Fibroblast of gingiva (primary cell): ENCODE measurements around the gene SREBF2.

Source experiments
- DNase-seq: peaks from one replicate; pipeline ENCODE4 v3.0.0-alpha.2; 2011; ENCODE audit warnings: low read depth

The SREBF2 gene

GRCh38 chr22:41922328-41922727, 89.4 kb downstream of the SREBF2 start:
- DNase-seq, result no peak

- no peak for DNase-seq
These were observed 90.2 kb downstream of the SREBF2 start for GRCh38 chr22:41922940-41923594.

DNA sequence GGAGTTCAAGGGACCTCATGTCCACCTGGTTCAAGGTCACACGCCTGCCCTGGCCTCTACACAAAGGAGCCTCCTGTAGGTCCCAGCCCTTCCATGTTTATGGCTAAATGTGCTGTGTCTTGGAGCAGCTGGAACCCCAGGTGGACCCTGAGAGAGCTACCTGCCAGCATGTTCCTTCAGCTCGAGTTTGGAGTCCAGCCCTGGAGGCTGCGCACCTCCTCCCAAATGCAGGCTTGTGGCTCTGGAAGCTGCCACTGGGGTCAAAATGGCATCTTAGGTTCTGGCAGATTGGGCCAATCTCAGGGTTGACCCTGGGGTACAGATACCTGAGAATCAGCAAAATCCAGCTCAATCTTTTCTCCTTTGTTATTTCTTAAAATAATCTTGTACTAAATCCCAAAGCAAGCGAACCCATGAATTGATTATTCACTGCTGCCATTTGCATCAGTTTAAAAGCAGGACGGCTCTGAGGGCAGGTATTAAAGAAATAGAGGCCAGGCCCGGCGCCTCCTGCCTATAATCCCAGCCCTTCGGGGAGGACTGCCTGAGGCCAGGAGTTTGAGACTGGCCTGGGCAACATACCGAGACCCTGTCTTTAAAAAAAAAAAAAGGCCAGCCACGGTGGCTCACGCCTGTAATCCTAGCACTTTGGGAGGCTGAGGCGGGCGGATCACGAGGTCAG, 90.8 kb downstream of the SREBF2 start:
- DNase-seq, result no peak

DNA sequence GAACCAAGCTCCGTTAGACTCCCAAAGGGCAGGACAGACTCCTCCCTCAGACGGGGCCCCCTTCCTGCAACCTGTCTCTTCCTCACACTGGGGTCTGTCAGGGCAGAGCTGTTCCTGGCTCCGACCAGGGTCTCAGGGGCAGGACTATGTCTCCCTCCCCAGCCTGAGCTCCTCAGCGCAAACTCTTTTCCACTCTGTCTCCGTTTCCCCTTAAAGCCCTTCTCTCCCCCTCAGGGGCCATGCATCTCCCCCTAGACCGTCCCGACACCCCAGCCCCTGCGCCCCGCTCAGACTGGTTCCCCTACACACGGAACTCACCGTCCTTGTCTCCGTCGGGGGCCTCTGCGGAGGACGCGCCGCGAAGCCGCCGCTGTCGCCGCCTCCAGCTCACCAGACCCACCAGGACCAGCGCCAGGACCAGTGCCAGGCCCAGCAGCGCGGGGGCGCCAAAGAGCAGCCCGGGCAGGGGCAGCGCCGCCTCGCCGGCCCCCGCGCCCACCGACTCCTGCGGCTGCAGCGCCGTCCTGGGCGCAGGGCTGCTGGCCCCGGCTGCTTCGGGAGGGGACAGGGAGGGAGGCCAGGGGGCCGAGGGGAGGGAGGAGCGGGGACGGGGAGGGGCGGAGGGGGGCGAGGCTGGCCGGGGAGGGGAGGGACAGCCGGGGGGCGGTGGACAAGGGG, 93.0 kb downstream of the SREBF2 start:
- DNase-seq, result peak; percentile 26

DNA sequence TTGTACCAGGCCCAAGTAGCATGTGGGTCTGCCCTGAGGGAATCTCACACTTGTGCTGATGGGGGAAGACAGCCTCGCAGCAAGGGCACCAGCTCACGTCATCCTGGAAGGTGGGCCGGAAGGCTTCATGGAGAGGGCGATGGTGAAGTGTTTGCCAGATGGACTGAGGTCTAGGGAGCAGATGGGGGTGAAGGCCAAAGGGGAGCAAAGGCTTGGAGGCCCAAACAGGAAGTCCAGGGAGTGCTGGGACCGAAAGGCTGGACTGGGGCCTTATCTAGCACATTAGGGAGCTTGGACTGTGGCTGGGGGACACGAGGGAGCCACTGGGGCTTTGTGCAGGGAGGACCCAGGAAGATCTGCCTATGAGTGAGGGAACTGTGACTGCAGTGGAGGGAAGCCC, 94.9 kb downstream of the SREBF2 start:
- no peak for DNase-seq

GRCh38 chr22:41928593-41929417, 95.9 kb downstream of the SREBF2 start:
- DNase-seq, result no peak

DNA sequence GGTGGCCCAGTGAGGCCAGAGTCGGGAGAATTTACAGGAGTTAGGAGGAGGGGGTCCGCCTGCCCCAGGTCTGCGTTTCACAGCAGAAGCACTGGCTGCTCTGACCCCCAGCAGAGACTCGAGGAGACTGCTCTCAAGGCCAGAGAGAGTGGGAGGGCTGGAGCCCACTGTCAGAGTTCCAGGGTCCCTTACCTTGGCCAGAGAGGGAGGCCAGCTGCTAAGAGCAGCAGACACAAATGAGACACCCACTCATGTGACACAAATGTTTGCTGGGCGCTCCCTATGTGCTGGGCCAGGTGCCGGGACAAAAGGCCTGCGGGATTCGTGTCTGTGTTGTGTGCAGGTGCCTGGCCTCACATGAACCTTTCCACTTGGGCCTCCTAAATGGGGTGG, 96.5 kb downstream of the SREBF2 start:
- no peak for DNase-seq

DNA sequence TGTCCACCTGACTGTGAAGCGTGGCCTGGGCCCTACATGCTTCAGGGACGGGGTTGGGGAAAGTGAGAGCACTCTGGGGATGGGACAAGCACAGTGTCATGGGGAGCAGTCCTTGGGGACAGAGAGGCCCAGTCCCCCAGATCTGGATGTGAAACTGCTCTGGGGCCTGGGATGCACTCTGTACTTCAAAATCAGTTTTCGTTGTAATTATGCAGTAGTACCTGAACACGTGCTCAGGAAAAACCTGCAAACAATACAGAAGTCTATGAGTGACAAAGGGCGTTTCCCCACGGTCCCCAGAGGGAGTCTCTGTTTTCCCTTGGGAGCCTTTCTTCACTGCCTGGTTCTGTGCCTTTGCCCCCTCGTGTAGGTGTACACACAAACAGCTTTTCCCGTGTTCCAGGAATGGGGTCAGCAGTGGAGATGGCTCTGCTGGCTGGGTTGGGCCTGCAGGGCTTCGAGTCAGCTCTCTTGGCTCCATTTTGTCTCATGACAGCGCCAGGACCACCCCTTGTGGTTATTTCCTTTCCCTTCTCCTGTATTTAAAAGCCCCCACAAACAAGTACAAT, 98.9 kb downstream of the SREBF2 start:
- no peak for DNase-seq

DNA sequence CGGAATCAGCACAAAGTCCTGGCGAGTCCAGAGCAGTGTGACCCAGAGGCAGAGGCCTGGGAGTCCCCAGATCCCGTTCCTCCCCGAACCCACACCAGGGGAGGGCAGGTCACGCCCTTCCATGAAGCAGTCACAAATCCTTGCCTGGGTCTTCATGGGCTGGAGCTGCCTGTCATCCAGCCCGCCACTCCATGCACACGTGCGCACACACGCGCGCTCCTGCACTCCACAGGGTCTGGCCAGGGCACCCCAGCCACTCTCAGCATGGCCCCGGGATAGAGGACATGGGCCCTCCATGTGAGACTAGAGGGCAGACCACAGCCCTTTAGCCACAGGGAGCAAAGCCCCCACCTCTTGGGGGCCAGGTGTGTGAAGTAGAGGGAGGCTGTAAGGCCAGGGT, 99.4 kb downstream of the SREBF2 start:
- no peak for DNase-seq

DNA sequence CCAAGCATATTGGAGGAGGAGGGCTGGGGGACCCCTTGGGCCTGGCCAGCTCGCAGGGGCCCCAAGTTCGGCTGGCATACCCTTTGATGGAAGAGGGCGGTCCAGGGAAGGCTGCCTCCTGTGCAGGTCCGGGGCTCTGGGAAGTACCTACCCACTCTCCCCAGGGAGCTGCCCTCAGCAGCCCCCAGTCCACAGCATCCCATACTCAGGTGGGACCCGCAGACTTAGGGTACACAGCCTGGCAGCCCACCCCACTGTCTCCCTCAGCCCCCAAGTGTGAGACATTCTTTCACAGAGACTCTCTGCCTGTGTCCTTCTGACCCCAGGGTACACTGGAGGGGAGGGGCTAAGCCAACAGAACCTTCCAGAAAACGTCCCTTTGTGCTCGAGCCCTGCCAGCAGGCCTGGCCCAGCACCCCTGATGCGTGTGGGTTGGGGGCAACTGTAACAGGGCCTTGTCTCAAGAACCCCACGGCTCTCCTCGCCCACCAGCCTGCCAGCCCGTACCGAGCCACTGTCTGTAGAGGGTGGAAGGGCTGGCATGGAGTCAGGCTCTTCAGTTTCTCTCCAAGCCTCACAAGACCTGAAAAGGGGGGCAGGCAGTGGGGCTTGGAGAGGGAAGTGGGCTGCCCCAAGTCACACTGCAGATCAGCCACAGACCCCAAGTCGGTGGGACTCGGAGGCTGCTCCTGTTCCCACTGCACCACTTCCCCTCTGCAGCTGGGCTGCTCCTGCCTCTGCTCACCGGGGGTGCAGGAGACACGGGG, 100.7 kb downstream of the SREBF2 start:
- DNase-seq, result no peak

GRCh38 chr22:41934284-41935014, 101.5 kb downstream of the SREBF2 start:
- no peak for DNase-seq

GRCh38 chr22:41935015-41935351, 102.1 kb downstream of the SREBF2 start:
- no peak for DNase-seq

- DNase-seq, result no peak
These were observed 102.6 kb downstream of the SREBF2 start for GRCh38 chr22:41935509-41935908.

GRCh38 chr22:41936894-41937169, 103.9 kb downstream of the SREBF2 start:
- no peak for DNase-seq

- no peak for DNase-seq
These were observed 107.3 kb downstream of the SREBF2 start for GRCh38 chr22:41939981-41940831.

DNA sequence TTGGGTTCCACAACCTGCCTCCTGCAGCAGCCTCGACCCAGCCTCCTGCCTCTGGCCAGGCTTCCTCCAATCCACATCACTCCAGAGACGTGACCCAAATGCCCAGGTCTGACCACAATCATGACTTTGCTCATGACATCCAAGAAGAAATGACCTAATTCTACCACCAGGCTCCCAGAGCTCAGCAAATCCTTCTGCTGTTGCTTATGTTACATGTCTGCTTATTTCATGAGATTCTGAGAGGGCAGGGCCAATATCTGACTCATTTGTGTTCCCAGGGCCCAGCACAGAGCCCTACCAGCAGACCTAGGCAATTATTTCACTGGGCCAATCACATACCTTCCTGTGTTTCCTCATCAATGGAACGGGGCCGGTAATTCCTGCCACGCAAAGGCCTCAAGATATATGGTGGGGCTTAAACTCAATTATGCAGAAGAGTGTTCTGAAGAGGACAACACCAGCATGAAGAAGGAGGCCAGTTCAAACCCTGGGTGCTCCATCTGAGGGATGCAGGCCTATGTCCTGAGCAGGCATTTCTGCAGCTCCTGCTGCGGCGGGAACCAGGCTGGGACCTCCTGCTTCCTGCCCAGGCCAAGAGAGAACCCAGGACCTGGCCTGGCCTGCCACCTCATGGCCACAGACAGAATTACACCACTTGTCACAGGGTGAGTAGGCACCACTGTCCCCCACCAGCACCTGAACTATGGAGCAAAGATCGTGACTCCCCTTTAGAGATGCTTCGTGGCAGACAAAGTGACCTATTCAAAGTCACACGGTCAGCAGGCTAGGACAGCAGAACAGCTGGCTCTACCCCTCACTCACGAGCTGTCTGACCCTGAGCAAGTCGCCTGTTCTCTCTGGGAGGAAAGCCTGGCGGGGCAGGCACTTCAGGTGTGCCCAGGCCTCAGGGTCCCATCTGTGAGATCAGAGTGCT, 108.2 kb downstream of the SREBF2 start:
- peak; percentile 94 for DNase-seq

DNA sequence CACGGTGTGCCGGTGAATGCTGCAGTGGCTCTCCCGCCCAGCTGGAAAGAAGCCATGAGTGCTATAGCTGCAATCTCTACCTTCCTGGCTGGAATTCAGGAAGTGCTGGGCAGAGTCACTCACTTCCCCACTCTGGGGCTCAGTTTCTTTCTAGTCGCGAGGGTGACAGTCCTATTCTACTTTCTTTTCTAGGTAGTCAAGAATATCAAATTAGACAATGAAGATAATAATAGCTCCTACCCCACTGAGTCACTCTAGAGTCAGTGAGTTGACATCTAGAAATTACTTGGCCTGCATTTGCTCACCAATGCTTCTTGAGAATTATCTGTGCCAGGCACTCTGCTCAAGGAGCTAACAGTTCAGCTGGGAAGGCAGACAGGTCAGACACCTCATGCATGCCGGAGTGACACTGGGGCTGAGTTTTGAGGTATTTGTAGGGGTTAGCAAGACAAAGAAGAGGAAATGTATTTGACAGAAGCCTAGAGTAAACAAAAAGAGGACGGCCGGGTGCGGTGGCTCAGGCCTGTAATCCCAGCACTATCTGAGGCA, 110.8 kb downstream of the SREBF2 start:
- no peak for DNase-seq

DNA sequence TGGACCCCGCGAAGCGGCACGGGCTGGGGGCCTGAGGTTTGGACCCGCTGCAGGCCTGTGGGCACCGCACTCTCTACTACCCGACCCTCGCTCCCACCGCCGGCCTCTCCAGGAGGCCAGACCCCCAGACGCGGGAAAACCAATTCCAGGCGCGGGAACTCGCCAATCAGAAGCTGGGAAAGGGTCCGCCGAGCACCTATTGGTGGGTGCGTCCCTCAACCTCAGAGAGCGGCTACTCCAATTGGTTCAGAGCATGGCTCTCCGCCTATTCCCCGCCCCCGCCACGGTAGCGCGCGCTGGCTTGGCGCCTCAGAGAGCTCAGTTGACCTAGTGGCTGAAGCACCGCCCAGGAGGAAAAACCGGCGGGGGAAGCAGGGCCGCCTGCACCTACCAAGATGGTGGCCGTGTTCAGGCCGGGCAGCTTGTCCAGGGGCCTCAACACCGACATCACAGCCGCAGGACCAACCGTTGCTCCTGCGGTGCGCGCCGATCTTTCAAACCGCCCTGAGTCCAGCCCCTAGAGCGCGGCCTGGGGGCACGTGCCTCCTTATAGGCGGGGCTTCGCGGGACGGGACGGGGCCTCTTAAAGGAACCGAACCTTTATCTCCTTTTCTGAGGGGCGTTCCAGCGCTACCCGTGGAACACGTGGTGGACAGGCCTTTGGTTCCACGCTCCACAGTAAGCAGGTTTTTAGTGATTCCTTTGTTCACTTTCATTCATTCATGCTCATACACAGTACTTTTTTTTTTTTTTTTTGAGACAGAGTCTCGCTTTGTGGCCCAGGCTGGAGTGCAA, 113.9 kb downstream of the SREBF2 start, which contains the start of gene CENPM:
TSS of gene CENPM (minus strand) at position 524 of the 795 bp plus-strand sequence. CDS start at position 448, 76 bp downstream.
- peak; percentile 87 for DNase-seq
